ENCODE results near the gene SORCS3.
"Not testable (repeated sequence)": the region's sequence is repeated elsewhere in the genome, so short reads cannot be mapped to it uniquely, and the experiment has no call there.

SORCS3 gene

DNA sequence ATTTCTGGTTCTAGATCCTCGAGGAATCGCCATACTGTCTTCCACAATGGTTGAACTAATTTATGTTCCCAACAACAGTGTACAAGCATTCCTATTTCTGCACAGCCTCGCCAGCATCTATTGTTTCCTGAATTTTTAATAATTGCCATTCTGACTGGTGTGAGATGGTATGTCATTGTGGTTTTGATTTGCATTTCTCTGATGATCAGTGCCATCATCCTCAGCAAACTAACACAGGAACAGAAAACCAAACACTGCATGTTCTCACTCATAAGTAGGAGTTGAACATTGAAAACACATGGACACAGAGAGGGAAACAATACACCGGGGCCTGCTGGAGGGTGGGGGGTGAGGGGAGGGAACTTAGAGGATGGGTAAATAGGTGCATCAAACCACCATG is 62.2 kb downstream of the SORCS3 start:
- DNase-seq = not testable (repeated sequence)

DNA sequence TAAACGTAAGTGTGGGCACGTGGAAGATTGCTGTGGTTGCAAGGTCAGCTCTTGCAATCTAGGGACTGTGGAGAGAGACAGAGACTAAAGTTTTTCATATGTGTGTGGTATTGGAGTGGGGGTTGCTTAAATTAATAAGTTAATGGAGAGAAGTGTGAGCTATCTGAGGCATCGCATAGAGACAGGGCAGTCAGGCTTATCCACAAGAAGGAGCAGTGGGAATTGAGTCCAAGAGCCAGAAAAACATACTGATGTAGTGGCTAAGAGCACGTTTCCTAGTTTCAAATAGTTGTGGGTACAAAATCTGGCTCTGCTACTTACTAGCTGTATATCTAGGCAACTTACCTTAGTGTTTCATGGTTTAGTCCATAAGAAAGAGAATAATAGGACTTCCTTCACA is 65.8 kb downstream of the SORCS3 start:
- DNase-seq = no peak

- DNase-seq = no peak
These were observed 66.7 kb downstream of the SORCS3 start for GRCh38 chr10:104707602-104708459.

GRCh38 chr10:104711302-104711721 is 70.2 kb downstream of the SORCS3 start:
- DNase-seq = no peak

- not testable (repeated sequence) for DNase-seq
These were observed 89.5 kb downstream of the SORCS3 start for GRCh38 chr10:104730593-104730992.

DNA sequence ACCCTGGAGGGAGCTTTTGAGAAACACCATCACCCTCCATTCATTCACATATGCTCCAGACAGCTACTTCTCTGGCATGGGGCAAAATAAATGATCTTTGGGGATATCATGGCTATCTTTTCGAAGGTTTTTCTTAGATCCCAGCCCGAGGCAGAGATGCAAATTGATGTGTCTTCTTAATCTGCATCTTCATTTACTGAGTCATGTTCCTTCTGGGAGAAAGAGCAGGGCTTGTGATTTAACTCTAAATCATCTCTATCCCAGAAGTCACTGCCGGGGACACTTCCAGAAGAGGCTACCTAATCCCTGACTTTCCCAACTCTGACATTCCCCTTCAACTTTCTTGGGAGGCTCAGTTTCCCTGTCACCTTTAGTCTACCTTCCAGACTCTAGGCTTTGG is 90.1 kb downstream of the SORCS3 start:
- DNase-seq = no peak

- no peak for DNase-seq
These were observed 91.1 kb downstream of the SORCS3 start for GRCh38 chr10:104732222-104732621.

GRCh38 chr10:104734433-104734832 is 93.3 kb downstream of the SORCS3 start:
- no peak for DNase-seq

GRCh38 chr10:104735036-104735756 is 94.1 kb downstream of the SORCS3 start:
- DNase-seq = no peak

DNA sequence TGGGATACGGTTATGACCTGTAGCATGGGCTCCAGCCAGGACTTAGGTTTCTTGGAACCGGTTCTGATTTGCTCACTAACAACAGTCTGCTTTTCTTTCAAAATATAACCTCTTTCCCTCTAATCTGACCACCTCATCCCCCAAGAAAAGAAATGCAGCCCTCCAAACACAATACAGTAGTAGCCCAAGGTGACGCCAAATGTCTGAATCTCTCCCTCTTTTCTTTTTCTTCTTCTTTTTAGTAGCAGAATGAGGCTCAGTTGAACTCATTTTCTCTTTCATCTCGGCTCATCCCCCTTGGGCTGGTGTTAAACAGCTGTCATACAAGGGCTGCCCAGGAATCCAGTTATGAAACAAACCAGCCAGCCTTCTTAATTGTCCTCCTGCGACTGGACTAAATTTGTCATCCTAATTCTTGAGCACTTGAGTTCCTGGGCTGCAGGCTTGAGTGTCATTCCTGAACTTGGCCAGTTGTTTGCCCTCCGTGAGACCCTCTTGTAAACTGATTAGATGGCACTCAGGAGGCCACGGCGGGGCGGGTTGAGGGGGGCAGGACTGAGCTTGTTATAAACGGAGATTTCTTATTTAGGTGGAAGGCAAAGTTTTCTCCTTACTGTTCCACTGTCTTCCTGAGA is 94.8 kb downstream of the SORCS3 start:
- no peak for DNase-seq

GRCh38 chr10:104741127-104741526 is 100.0 kb downstream of the SORCS3 start:
- no peak for DNase-seq

DNA sequence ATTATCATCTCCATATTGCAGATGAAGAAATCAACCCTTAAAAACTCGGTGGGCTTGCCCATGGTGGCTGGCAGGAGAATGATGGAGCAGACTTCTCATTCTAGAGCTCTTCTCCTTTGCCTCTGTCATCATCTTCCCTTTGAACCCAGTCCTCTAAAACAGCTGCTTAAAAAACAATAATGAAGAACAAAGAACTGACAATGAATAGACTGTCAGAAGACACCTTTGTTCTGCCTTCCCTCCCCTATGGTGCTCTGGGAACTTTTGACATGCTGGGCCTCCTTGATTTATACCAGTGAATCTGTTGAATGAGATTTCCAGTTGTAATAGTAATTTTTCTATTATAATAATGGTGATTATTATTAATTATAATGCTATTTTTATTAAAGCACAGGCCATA is 103.0 kb downstream of the SORCS3 start:
- no peak for DNase-seq

GRCh38 chr10:104750291-104750690 is 109.2 kb downstream of the SORCS3 start:
- DNase-seq = no peak

DNA sequence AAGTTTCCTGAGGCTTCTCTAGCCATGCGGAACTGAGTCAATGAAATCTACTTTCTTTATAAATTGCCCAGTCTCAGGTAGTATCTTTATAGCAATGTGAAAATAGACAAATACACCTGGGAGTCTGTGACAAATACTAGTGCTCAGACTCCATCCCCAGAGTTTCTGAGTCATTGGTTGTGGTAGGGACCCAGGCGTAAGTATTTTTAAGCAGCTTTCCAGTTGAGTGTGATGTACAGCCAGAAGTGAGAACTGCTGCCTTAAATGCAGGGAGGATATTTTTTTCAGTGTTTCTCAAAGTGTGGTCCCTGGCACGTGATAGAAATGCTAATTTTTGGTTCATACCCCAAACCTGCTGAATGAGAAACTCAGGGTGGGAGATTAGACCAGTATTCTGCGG is 121.7 kb downstream of the SORCS3 start:
- DNase-seq = no peak

DNA sequence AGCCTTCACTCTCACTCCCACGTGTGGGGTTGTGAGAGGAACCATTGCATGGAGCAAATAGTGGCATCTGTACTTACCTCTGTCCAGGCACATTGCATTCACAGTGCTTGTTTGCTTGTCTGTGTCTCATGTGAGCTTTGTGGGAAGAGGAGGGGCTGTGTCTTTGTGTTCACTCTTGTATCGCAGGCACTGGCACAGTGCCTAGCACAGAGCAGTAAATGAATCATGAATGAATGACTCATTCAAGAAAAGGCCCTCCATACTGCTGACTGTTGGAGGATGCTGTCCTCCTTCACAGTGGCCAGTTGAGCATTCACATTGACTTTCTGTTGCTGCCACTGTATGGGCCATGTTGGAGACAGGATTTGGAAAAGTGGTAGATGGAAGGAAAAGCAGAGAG is 125.3 kb downstream of the SORCS3 start:
- no peak for DNase-seq

DNA sequence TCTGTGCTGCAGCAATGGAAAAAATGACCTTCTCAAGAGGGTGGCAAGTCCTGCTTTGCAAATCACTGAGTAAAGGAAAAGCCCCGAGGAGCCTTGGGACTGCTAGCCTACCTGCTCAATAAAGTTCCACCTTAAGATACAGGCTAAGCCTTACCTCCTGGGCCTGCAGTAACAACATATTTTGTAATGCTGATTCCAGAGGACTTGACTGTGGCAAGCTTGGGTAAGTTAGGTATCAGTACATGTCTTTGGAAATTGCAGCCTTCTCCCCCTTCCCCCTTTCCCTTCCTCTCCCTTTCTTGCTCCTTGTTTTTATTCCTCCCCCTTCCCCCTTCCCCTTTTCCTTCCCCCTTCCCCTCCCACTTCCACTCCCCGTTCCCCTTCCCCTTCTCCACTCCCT is 126.2 kb downstream of the SORCS3 start:
- DNase-seq = no peak

DNA sequence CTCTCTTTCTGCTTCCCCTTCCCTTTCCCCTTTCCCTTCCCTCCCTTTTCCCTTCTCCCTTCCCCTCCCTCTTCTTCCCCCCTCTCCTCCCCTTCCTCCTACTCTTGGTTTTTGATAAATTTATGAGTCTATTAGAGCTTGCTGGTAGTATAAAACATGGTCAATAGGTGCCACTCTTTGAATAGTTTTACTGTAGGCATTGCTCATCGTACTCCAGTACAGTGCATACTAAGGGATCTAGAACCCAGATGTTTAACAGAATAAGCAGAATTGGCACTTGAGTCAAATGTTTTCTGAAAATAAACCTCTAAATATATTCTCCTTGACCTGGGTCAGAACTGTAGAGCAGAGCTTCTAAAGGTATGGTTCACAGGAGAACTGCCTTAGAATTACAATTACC is 126.7 kb downstream of the SORCS3 start:
- DNase-seq = no peak

DNA sequence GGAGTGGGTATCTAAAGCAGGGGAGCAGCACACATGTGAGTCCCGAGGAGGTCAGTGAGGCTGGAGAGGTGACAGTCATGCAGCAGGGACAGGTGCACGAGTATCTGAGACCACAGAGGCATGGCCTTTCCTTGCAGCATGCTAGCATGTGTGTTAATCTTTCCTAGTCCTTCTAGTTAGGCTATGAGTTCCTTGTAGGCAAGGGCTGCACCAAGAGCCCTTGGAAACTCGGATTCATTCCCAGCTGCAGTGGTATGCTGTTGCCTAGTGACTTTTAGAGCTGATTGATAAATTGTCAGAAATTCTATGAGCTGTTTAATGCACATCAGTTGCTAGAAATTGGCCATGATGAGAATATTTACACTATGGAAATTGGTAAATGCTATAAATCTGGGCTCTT is 132.0 kb downstream of the SORCS3 start:
- no peak for DNase-seq

- DNase-seq = no peak
These were observed 133.1 kb downstream of the SORCS3 start for GRCh38 chr10:104774234-104774633.

GRCh38 chr10:104777086-104777799 is 136.2 kb downstream of the SORCS3 start:
- DNase-seq = no peak

GRCh38 chr10:104778371-104778770 is 137.3 kb downstream of the SORCS3 start:
- DNase-seq = no peak

DNA sequence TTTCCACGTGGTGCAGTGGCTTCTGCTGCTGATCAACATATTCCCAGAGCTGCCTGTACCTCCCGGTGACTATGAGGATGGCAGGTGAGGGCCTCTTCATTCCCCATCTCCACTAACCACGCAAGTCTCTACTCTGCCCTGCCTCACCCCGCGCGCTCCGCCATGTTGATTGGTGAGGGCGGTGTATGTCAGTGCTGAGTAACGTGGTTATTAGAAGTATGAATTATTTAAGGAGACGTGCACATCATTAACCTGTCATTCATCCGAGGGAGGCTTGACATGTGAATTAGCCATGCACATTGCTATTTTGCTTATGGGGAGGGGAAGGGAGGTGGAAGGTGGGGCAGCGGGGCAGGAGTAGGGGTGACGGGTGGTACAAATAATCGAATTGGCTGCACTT is 138.6 kb downstream of the SORCS3 start:
- DNase-seq = no peak

GRCh38 chr10:104780165-104780564 is 139.1 kb downstream of the SORCS3 start:
- DNase-seq = no peak
